Measurements from ENCODE around the gene CFTR. TPM values are rescaled to one million over a fixed set of nuclear protein-coding genes. Genes with fewer than 3 reads are reported as not detected.

Gene CFTR
- total and polyA plus RNA-seq, 2 donors, result 0.28 to 0.34 TPM

DNA sequence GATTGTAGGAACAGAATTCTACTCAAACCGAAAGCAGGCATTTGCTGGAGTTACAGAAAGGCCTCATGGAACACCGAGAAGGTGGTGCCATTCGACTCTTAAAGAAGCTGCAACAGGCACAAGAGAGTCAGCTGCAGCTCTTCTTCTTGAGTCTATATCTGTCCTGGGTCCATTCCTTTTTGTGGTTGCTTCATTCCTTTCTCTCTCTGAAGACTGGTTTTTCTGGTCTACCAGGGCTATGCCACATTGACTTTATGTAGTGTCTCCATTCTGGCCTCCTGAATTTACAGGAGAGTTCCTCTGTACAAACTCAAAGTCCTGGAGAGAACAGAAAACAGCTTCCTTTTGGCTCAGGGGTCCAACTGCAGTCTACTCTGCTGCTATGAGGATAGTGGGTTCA lies 132.8 kb downstream of the CFTR start:
- no peak for DNase-seq (ENCODE audit: low read depth in 6 of 9, low spot score in 9 of 9)
- no peaks in the 10 kb centered on the region for H3K36me3 ChIP-seq (ENCODE audit: control insufficient read depth in 2 of 2, insufficient read depth in 2 of 2, low read length in 1 of 2)
- no peaks in the 10 kb centered on the region for H3K27me3 ChIP-seq (ENCODE audit: control insufficient read depth in 2 of 2, insufficient read depth in 1 of 2, low read length in 1 of 2)
- H3K4me3 ChIP-seq (ENCODE audit: low read length in 2 of 2), result no peak overlapping the region
- 89% methylated on average over 3 of the region's 3 CpGs for WGBS
- H3K9me3 ChIP-seq (ENCODE audit: control insufficient read depth in 2 of 2, insufficient read depth in 1 of 2, low read length in 1 of 2), result no peaks in the 10 kb centered on the region
- no peaks in the 10 kb centered on the region for H3K4me1 ChIP-seq (ENCODE audit: control insufficient read depth in 2 of 2, insufficient read depth in 2 of 2, low read length in 2 of 2)
- no peak overlapping the region for H3K27ac ChIP-seq (ENCODE audit: low read depth in 1 of 2, low read length in 1 of 2)

DNA sequence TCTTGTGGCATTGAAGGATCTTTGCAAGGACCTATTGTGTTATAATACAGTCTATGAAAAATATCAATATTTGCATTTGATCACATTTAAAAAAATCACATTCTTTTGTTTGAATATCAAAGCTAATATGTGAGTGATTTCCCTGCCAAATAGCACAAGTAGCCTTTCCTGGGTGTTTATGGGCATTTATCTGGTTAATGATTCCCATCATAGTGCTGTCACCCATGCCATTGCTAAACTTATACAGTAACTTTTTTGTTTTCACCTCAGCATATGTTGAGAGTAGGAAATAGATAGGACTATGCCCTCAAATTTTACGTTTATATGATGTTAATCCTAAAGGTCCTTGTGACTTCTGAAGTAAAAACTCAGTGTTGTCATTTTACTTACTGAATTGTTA lies 136.9 kb downstream of the CFTR start:
- 90% methylated on average over 1 of the region's 1 CpG for WGBS

DNA sequence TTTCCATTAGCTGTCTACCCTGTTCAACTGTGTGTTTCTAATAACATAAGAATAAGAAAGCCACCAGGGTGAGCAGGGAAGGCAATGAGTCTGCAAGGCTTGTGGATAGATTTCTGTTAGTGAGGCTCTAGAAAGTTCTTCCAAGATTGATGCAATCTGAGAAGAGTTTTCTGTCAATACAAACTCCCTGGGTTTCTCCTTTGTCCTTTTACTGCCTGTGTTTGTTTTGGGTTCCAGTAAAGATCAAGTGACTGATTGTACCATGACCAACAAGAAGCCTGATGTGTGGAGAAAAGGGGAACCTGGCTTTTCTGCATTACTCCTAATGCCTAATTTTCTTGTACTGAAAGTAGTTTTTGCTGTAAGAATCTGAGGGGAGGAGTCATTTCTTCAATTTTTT lies 139.9 kb downstream of the CFTR start:
- Histone ChIP-seq H3K27ac (ENCODE audit: low read depth in 1 of 2, low read length in 1 of 2) (no peak overlapping the region), H3K27me3 (ENCODE audit: control insufficient read depth in 2 of 2, insufficient read depth in 1 of 2, low read length in 1 of 2) (no peaks in the 10 kb centered on the region), H3K9me3 (ENCODE audit: control insufficient read depth in 2 of 2, insufficient read depth in 1 of 2, low read length in 1 of 2) (no peaks in the 10 kb centered on the region), H3K4me3 (ENCODE audit: low read length in 2 of 2) (no peak overlapping the region), H3K4me1 (ENCODE audit: control insufficient read depth in 2 of 2, insufficient read depth in 2 of 2, low read length in 2 of 2) (no peaks in the 10 kb centered on the region), H3K36me3 (ENCODE audit: control insufficient read depth in 2 of 2, insufficient read depth in 2 of 2, low read length in 1 of 2) (no peaks in the 10 kb centered on the region)
- no peak for DNase-seq (ENCODE audit: low read depth in 6 of 9, low spot score in 9 of 9)

More for the DNA sequence above, 136.9 kb downstream of the CFTR start:
- Histone ChIP-seq H3K27ac (ENCODE audit: low read depth in 1 of 2, low read length in 1 of 2) (no peak overlapping the region), H3K9me3 (ENCODE audit: control insufficient read depth in 2 of 2, insufficient read depth in 1 of 2, low read length in 1 of 2) (no peaks in the 10 kb centered on the region), H3K27me3 (ENCODE audit: control insufficient read depth in 2 of 2, insufficient read depth in 1 of 2, low read length in 1 of 2) (no peaks in the 10 kb centered on the region), H3K36me3 (ENCODE audit: control insufficient read depth in 2 of 2, insufficient read depth in 2 of 2, low read length in 1 of 2) (no peaks in the 10 kb centered on the region), H3K4me3 (ENCODE audit: low read length in 2 of 2) (no peak overlapping the region), H3K4me1 (ENCODE audit: control insufficient read depth in 2 of 2, insufficient read depth in 2 of 2, low read length in 2 of 2) (no peaks in the 10 kb centered on the region)
- no peak for DNase-seq (ENCODE audit: low read depth in 6 of 9, low spot score in 9 of 9)

DNA sequence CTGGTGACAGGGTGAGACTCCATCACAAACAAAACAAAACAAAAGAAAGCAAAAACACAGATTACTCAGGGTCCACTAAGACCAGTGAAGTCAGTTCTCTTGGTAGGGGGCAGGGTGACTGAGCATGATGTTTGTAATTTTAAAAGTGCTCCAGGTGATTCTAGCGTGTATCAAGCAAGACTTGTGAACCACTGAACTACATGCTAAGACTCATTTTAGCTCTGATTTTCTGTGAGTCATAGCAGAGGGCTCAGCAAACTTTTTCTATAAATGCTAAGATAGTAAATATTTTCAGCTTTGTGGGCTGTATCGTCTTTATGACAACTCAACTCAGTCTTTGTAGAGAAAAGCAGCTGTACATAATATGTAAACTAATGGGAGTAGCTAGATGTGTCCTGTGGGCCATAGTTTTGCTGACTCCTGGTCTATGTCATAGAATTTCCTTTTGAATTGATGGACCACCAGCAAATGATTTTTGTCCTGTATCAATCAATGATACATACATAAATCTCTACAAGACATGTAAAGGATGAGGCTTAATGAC lies 141.3 kb downstream of the CFTR start:
- Histone ChIP-seq H3K4me3 (ENCODE audit: low read length in 2 of 2) (no peak overlapping the region), H3K27ac (ENCODE audit: low read depth in 1 of 2, low read length in 1 of 2) (no peak overlapping the region), H3K36me3 (ENCODE audit: control insufficient read depth in 2 of 2, insufficient read depth in 2 of 2, low read length in 1 of 2) (no peaks in the 10 kb centered on the region), H3K4me1 (ENCODE audit: control insufficient read depth in 2 of 2, insufficient read depth in 2 of 2, low read length in 2 of 2) (no peaks in the 10 kb centered on the region), H3K27me3 (ENCODE audit: control insufficient read depth in 2 of 2, insufficient read depth in 1 of 2, low read length in 1 of 2) (no peaks in the 10 kb centered on the region), H3K9me3 (ENCODE audit: control insufficient read depth in 2 of 2, insufficient read depth in 1 of 2, low read length in 1 of 2) (no peaks in the 10 kb centered on the region)
- 65% methylated on average over 2 of the region's 2 CpGs for WGBS
- no peak for DNase-seq (ENCODE audit: low read depth in 6 of 9, low spot score in 9 of 9)

DNA sequence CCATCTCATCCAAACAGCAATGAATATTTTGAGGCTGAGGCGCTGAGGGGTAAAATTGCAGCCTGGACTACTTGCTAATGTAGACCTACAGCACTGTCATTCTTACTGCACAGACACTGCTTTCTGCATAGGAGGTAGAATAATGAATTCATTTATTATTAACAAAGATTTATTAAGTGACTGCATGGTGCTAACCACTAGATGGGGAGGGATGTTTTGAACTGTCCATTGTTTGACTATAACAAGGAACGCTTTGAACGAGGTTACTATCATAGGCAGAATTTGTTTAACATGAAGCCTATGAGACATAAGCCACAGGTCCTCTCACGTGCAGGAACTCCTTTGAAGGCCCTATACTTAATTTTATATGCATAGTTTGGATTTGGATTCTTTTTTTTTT lies 143.8 kb downstream of the CFTR start:
- Histone ChIP-seq H3K4me3 (ENCODE audit: low read length in 2 of 2) (no peak overlapping the region), H3K27ac (ENCODE audit: low read depth in 1 of 2, low read length in 1 of 2) (no peak overlapping the region)
- 86% methylated on average over 4 of the region's 4 CpGs for WGBS

DNA sequence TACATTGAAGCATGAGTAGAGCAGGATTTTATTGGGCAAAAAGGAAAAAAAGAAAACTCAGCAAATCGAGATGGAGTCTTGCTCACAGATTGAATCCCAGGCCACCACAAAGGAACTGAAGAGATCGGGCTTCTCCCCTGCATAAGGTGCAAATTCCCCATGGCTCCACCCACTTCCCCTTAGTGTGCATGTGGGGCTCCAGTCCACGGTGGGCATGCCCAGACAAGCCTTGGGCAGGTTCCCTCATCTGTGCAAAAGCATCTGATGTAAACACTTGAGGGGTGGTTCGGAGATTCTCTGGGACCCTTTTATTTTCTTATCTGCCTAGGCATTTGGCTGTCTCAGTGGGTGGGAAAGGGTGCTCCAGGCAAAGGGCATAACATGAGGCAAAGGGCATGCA lies 150.7 kb downstream of the CFTR start:
- Histone ChIP-seq H3K4me1 (ENCODE audit: control insufficient read depth in 2 of 2, insufficient read depth in 2 of 2, low read length in 2 of 2) (no peaks in the 10 kb centered on the region), H3K9me3 (ENCODE audit: control insufficient read depth in 2 of 2, insufficient read depth in 1 of 2, low read length in 1 of 2) (no peaks in the 10 kb centered on the region), H3K27me3 (ENCODE audit: control insufficient read depth in 2 of 2, insufficient read depth in 1 of 2, low read length in 1 of 2) (no peaks in the 10 kb centered on the region), H3K4me3 (ENCODE audit: low read length in 2 of 2) (no peak overlapping the region), H3K27ac (ENCODE audit: low read depth in 1 of 2, low read length in 1 of 2) (no peak overlapping the region), H3K36me3 (ENCODE audit: control insufficient read depth in 2 of 2, insufficient read depth in 2 of 2, low read length in 1 of 2) (no peaks in the 10 kb centered on the region)
- WGBS, result 80% methylated on average over 4 of the region's 4 CpGs
- no peak for DNase-seq (ENCODE audit: low read depth in 6 of 9, low spot score in 9 of 9)

More for the DNA sequence above, 143.8 kb downstream of the CFTR start:
- Histone ChIP-seq H3K9me3 (ENCODE audit: control insufficient read depth in 2 of 2, insufficient read depth in 1 of 2, low read length in 1 of 2) (no peaks in the 10 kb centered on the region), H3K4me1 (ENCODE audit: control insufficient read depth in 2 of 2, insufficient read depth in 2 of 2, low read length in 2 of 2) (no peaks in the 10 kb centered on the region), H3K36me3 (ENCODE audit: control insufficient read depth in 2 of 2, insufficient read depth in 2 of 2, low read length in 1 of 2) (no peaks in the 10 kb centered on the region), H3K27me3 (ENCODE audit: control insufficient read depth in 2 of 2, insufficient read depth in 1 of 2, low read length in 1 of 2) (no peaks in the 10 kb centered on the region)
- no peak for DNase-seq (ENCODE audit: low read depth in 6 of 9, low spot score in 9 of 9)

DNA sequence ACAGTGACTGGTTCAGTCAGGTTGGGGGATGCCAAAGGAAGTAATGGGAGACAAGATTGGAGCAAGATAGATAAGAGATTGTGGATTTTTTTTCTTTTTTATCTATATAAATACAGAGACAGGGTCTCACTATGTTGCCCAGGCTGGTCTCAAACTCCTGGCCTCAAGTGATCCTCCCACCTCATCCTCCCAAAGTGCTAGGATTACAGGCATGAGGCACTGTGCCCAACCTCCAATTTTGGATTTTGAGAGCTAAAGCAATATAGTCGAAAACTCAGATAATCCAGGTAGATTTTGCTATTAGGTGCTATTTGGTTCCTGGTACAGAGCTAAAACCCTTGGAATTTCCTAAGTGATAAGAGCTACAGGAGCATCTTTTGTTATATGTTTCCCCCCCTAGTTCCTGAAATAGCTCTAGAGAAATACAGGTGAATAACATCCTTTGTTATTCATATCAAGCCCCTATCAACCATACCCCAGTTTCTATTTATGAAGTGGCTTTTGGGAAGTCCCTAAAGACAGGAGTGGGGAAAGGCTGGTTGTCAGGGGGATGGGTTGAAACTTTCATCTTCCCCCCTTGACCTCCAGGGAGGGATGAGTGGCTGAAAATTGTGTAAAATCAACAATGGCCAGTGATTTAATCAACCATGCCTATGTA lies 151.2 kb downstream of the CFTR start:
- Histone ChIP-seq H3K4me1 (ENCODE audit: control insufficient read depth in 2 of 2, insufficient read depth in 2 of 2, low read length in 2 of 2) (no peaks in the 10 kb centered on the region), H3K4me3 (ENCODE audit: low read length in 2 of 2) (no peak overlapping the region), H3K27ac (ENCODE audit: low read depth in 1 of 2, low read length in 1 of 2) (no peak overlapping the region), H3K36me3 (ENCODE audit: control insufficient read depth in 2 of 2, insufficient read depth in 2 of 2, low read length in 1 of 2) (no peaks in the 10 kb centered on the region), H3K27me3 (ENCODE audit: control insufficient read depth in 2 of 2, insufficient read depth in 1 of 2, low read length in 1 of 2) (no peaks in the 10 kb centered on the region), H3K9me3 (ENCODE audit: control insufficient read depth in 2 of 2, insufficient read depth in 1 of 2, low read length in 1 of 2) (no peaks in the 10 kb centered on the region)
- no peak for DNase-seq (ENCODE audit: low read depth in 6 of 9, low spot score in 9 of 9)
- 92% methylated on average over 1 of the region's 1 CpG for WGBS

DNA sequence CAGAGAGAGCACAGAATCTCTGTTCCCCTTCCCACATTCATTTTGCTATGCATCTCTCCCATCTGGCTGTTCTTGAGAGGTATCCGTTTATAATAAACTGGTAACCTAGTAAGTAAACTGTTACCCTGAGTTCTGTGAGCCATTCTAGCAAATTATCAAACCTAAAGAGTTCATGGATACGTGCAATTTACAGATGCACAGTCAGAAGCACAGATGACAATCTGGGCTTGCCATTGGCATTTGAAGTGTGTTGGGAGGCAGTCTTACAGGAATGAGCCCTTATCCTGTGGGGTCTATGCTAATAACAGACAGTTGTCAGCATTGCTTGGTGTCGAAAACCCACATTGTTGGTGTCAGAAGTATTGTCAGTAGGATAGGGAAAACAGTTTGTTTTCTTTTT lies 151.8 kb downstream of the CFTR start:
- Histone ChIP-seq H3K4me3 (ENCODE audit: low read length in 2 of 2) (no peak overlapping the region), H3K27ac (ENCODE audit: low read depth in 1 of 2, low read length in 1 of 2) (no peak overlapping the region), H3K36me3 (ENCODE audit: control insufficient read depth in 2 of 2, insufficient read depth in 2 of 2, low read length in 1 of 2) (no peaks in the 10 kb centered on the region), H3K4me1 (ENCODE audit: control insufficient read depth in 2 of 2, insufficient read depth in 2 of 2, low read length in 2 of 2) (no peaks in the 10 kb centered on the region), H3K27me3 (ENCODE audit: control insufficient read depth in 2 of 2, insufficient read depth in 1 of 2, low read length in 1 of 2) (no peaks in the 10 kb centered on the region), H3K9me3 (ENCODE audit: control insufficient read depth in 2 of 2, insufficient read depth in 1 of 2, low read length in 1 of 2) (no peaks in the 10 kb centered on the region)
- 91% methylated on average over 3 of the region's 3 CpGs for WGBS
- no peak for DNase-seq (ENCODE audit: low read depth in 6 of 9, low spot score in 9 of 9)

DNA sequence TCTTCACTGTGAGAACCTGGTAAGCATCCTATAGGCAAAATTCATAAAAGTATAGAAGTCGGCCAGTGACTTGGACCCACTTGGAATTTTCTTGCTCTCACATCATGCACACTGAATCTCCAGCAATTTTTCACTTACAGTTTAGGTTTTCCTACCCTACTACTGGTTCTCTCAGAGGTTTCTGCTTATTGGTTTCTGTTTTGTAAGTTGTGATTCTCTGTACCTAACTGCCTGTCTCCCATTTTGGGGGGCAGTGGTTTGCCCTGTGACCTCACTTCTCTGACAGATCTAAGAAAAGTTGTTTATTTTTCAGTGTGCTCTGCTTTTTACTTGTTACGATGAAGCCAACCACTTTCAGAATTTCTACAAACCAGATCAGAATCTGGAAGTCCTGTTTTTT lies 158.1 kb downstream of the CFTR start:
- Histone ChIP-seq H3K9me3 (ENCODE audit: control insufficient read depth in 2 of 2, insufficient read depth in 1 of 2, low read length in 1 of 2) (no peaks in the 10 kb centered on the region), H3K36me3 (ENCODE audit: control insufficient read depth in 2 of 2, insufficient read depth in 2 of 2, low read length in 1 of 2) (no peaks in the 10 kb centered on the region), H3K4me3 (ENCODE audit: low read length in 2 of 2) (no peak overlapping the region), H3K4me1 (ENCODE audit: control insufficient read depth in 2 of 2, insufficient read depth in 2 of 2, low read length in 2 of 2) (no peaks in the 10 kb centered on the region), H3K27me3 (ENCODE audit: control insufficient read depth in 2 of 2, insufficient read depth in 1 of 2, low read length in 1 of 2) (no peaks in the 10 kb centered on the region), H3K27ac (ENCODE audit: low read depth in 1 of 2, low read length in 1 of 2) (no peak overlapping the region)
- DNase-seq (ENCODE audit: low read depth in 6 of 9, low spot score in 9 of 9), result no peak
- WGBS, result 94% methylated on average over 2 of the region's 2 CpGs

All from thymus (tissue), 11 donors.